Gastroesophageal sphincter (tissue), 4 donors: ENCODE results near the gene SCFD2. TPM values are rescaled to one million over a fixed set of nuclear protein-coding genes. Genes with fewer than 3 reads are reported as not detected.

Experiments used
- ATAC-seq: fragments of 150-250 bp; one replicate; pipeline ENCODE4 v1.9.1; 2016; ENCODE audit warnings: mild to moderate bottlenecking, moderate library complexity
- H3K27ac ChIP-seq, 4 donors: fragments of 200-600 bp; sonication (generic) in 3 of 4; 1 replicate in 3 of 4; 2 replicates in 1 of 4; pipeline ENCODE4 v1.5.1; 2016 to 2019
- H3K27me3 ChIP-seq: fragments of 200-600 bp; sonication (generic); one replicate; pipeline ENCODE4 v1.5.1; 2019
- H3K36me3 ChIP-seq, 2 donors: fragments of 200-600 bp; sonication (generic); one replicate each; pipeline ENCODE4 v1.5.1; 2019; ENCODE audit warnings: control low read depth in 1 of 2
- H3K4me1 ChIP-seq, 3 donors: fragments of 200-600 bp; sonication (generic); 1 replicate in 2 of 3; 2 replicates in 1 of 3; pipeline ENCODE4 v1.5.1; 2016 to 2019; ENCODE audit warnings: control low read depth in 2 of 3
- H3K4me3 ChIP-seq, 2 donors: fragments of 200-600 bp; sonication (generic); one replicate each; pipeline ENCODE4 v1.5.1; 2019; ENCODE audit warnings: mild to moderate bottlenecking in 1 of 2, moderate library complexity in 1 of 2
- H3K9me3 ChIP-seq, 3 donors: fragments of 200-600 bp; sonication (generic); one replicate each; pipeline ENCODE4 v1.5.1; 2017 to 2019; ENCODE audit warnings: control low read depth in 2 of 3
- EP300 ChIP-seq: sonication (generic); formaldehyde crosslinking; IDR thresholded peaks from one replicate; pipeline ENCODE4 v1.6.1; 2017; ENCODE audit warnings: antibody characterized with exemption, mild to moderate bottlenecking
- POLR2A ChIP-seq, 2 donors: fragments of 450-650 bp; IDR thresholded peaks; one replicate each; pipeline ENCODE4 v1.6.1; 2017; ENCODE audit warnings: antibody characterized with exemption in 2 of 2, mild to moderate bottlenecking in 2 of 2, moderate library complexity in 1 of 2
- POLR2AphosphoS5 ChIP-seq: sonication (generic); formaldehyde crosslinking; IDR thresholded peaks from one replicate; pipeline ENCODE4 v1.6.1; 2017; ENCODE audit warnings: antibody characterized with exemption
- WGBS, 2 donors: methylation state at CpG; one replicate each; pipeline ENCODE4 v1.1.5; 2018; ENCODE audit warnings: low coverage in 1 of 2; 5-methylcytosine and 5-hydroxymethylcytosine counted together
- total RNA-seq, 4 donors: library from RNA; depleted of rRNA; stranded (reverse); fragments of >200 nt; gene quantifications; one replicate each; pipeline ENCODE4 v1.1.0, GENCODE V29; 2016
- TF ChIP-seq, protein P1 (sequence below), 4 experiments: fragments of 200-600 bp in 2 of 4; fragments of 450-650 bp in 2 of 4; sonication (generic) in 1 of 4; IDR thresholded peaks; one replicate each; pipeline ENCODE4 v1.5.1; 2017 to 2019; ENCODE audit warnings: antibody characterized with exemption in 4 of 4, mild to moderate bottlenecking in 2 of 4, moderate library complexity in 2 of 4

The SCFD2 gene
- total RNA-seq, 4 donors from 2014 or later: 8.9 to 17.6 (median 14.6) TPM

DNA sequence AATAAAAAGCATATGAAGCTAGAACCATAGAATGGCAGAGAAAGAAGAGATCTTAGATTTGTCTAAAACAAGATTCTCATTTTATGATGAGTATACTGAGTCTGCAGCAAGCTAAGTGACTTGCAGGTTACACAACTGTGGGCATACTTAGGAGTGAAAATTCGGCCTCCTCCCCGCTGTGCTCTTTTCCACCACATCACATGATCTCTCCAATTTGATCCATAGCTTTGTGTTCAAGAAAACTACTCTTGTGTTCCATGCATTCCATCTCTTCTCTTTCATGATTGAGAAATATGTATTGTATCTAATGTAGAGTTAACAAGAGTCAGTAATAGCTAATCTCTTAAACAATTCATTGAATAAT lies 234.3 kb downstream of the SCFD2 start:
- Histone ChIP-seq H3K9me3 (no peaks in the 10 kb centered on the region), H3K27ac (no peak overlapping the region), H3K4me1 (peaks cover 0 to 16% (median 4%) of the 10 kb centered on the region in 3 donors), H3K27me3 (no peaks in the 10 kb centered on the region), H3K36me3 (no peaks in the 10 kb centered on the region), H3K4me3 (no peak overlapping the region)
- TF ChIP-seq POLR2A (IDR thresholded peaks at IDR 0.05): no peak
- TF ChIP-seq, protein P1, sequence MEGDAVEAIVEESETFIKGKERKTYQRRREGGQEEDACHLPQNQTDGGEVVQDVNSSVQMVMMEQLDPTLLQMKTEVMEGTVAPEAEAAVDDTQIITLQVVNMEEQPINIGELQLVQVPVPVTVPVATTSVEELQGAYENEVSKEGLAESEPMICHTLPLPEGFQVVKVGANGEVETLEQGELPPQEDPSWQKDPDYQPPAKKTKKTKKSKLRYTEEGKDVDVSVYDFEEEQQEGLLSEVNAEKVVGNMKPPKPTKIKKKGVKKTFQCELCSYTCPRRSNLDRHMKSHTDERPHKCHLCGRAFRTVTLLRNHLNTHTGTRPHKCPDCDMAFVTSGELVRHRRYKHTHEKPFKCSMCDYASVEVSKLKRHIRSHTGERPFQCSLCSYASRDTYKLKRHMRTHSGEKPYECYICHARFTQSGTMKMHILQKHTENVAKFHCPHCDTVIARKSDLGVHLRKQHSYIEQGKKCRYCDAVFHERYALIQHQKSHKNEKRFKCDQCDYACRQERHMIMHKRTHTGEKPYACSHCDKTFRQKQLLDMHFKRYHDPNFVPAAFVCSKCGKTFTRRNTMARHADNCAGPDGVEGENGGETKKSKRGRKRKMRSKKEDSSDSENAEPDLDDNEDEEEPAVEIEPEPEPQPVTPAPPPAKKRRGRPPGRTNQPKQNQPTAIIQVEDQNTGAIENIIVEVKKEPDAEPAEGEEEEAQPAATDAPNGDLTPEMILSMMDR (IDR thresholded peaks at IDR 0.05): no peak
- TF ChIP-seq POLR2AphosphoS5: no peak
- TF ChIP-seq EP300: no peak
- 81 to 95% methylated on average over 2 of the region's 2 CpGs for WGBS, 2 donors
- ATAC-seq: no peak

DNA sequence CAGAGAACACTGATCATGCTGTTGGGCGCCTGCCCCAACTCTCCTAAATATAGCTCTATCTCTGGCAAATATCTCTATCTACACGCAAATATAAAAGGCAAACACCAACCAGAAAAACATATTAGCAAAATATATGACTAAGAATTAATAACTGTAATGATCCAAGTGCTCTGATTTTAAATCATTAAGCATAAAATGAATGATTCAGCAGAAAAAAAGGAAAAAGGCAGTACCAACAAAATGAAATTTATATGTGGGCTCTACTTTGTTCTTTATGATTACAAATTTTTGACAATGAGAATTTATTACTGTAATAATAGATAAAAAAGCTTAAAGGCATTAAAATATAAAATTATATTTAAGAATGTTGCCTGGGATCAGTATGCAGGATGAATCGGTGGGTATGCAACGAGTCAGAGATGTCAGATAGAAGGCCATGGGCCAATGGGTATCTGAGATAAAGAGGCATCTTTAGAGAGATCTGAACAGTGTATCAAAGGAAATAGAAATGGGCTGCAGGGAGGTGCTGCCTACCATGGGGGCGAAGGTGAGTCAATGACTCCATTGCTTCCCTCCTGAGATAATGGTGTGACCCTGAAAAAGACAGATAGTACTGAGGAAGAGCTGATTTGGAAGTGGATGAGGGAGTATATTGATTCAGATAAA lies 234.8 kb downstream of the SCFD2 start:
- H3K36me3 ChIP-seq: no peaks in the 10 kb centered on the region
- 93 to 98% methylated on average over 5 of the region's 5 CpGs for WGBS, 2 donors

DNA sequence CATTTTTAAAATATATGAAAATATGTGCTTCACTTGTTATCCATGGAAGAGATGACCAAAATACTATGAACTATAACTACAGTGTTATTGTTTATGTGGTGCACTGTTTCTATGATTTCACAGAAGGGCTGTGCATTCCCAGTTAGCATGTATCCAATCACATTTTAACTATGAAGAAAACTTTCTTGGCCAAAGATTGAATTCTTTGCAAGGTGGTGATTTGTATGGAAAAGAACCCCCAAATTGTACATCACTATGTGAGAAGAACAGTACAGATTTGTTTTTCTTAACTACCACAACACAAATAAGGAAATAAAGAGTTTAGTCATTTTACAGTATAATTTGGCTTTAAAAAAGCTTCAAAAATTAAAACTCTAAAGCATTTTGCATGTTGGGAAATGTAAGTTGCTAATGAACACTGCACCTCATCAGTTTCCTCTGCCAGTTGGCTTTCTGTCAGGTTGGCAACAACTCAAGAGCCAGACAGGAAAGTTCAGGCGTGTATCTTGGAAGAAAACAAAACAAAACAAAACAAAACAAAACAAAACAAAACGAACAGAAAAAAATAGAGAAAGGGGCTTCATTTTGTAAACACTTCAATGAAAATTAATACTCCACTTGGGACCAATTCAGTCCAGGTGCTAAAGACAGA lies 237.0 kb downstream of the SCFD2 start:
- WGBS, 2 donors: 0 to 16% methylated on average over 1 to 2 of the region's 2 CpGs
- no peak for ATAC-seq
- Histone ChIP-seq H3K4me1 (peaks cover 0 to 16% (median 4%) of the 10 kb centered on the region in 3 donors), H3K27me3 (no peaks in the 10 kb centered on the region), H3K4me3 (no peak overlapping the region), H3K36me3 (no peaks in the 10 kb centered on the region), H3K27ac (no peak overlapping the region), H3K9me3 (no peaks in the 10 kb centered on the region)
- TF ChIP-seq POLR2AphosphoS5 (no peak), EP300 (no peak), POLR2A (IDR thresholded peaks at IDR 0.05) (no peak)
- TF ChIP-seq, protein P1 (IDR thresholded peaks at IDR 0.05): no peak

More for the DNA sequence above, 234.8 kb downstream of the SCFD2 start:
- TF ChIP-seq POLR2AphosphoS5 (no peak), EP300 (no peak), POLR2A (IDR thresholded peaks at IDR 0.05) (no peak)
- TF ChIP-seq, protein P1 (IDR thresholded peaks at IDR 0.05): no peak
- Histone ChIP-seq H3K9me3 (no peaks in the 10 kb centered on the region), H3K4me1 (peaks cover 0 to 16% (median 4%) of the 10 kb centered on the region in 3 donors), H3K27me3 (no peaks in the 10 kb centered on the region), H3K4me3 (no peak overlapping the region), H3K27ac (no peak overlapping the region)
- ATAC-seq: no peak

DNA sequence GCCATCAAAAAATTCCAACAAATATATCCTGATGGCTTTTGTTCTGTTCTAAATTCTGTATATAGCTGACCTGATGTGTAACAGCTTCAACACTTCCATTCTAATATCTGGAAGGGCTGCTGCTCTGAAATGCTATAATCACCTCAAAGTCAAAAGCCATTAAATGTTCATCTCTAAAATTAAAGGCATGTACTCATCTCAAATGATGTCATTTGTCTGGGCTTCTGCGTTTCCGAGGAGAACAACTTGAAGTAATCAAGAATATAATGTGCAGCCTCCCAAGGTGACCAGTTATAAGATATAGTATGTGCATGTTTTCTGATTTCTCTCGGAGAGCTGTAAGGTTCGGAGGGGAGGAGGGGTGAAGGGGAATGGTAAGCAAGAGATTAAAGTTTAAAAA lies 237.6 kb downstream of the SCFD2 start:
- WGBS, 2 donors: 61 to 87% methylated on average over 3 to 4 of the region's 4 CpGs
- Histone ChIP-seq H3K27ac (no peak overlapping the region), H3K4me3 (no peak overlapping the region), H3K9me3 (no peaks in the 10 kb centered on the region), H3K36me3 (no peaks in the 10 kb centered on the region), H3K4me1 (peaks cover 0 to 16% (median 4%) of the 10 kb centered on the region in 3 donors), H3K27me3 (no peaks in the 10 kb centered on the region)
- TF ChIP-seq POLR2AphosphoS5: no peak
- TF ChIP-seq EP300: no peak
- TF ChIP-seq, protein P1 (IDR thresholded peaks at IDR 0.05): no peak
- TF ChIP-seq POLR2A (IDR thresholded peaks at IDR 0.05): no peak
- ATAC-seq: no peak

DNA sequence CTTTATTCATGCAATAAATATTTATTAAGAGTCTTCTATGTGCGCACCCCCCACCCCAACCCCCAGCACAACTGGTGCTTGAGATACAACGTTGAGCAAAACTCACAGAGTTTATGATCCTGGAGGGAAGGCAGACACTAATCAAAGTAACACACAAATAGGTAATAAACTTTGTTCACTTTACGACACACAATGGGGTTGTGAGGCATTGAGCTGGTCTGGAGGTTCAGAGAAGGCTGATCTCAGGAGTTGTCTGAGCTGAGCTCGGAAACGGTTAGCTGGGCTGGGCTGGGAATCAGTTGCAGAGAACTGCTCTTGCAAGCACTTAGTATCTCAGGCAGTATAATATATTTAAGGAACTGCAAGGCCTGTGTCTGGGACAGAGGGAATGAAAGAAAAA lies 238.5 kb downstream of the SCFD2 start:
- peaks cover 0 to 16% (median 4%) of the 10 kb centered on the region in 3 donors for H3K4me1 ChIP-seq
- 100% methylated on average over 1 to 4 of the region's 5 CpGs for WGBS, 2 donors
- H3K4me3 ChIP-seq: no peak overlapping the region
- no peaks in the 10 kb centered on the region for H3K36me3 ChIP-seq
- no peaks in the 10 kb centered on the region for H3K27me3 ChIP-seq
- no peaks in the 10 kb centered on the region for H3K9me3 ChIP-seq
- no peak overlapping the region for H3K27ac ChIP-seq
- no peak for ATAC-seq
- TF ChIP-seq, protein P1 (IDR thresholded peaks at IDR 0.05): no peak
- TF ChIP-seq POLR2A (IDR thresholded peaks at IDR 0.05) (no peak), EP300 (no peak), POLR2AphosphoS5 (no peak)
